ENCODE results near the gene DENND1A.

The DENND1A gene

GRCh38 chr9:123864251-123864650 lies 65.7 kb downstream of the DENND1A start:
- no peak for DNase-seq (ENCODE audit: low spot score)

- DNase-seq (ENCODE audit: low spot score) = no peak
These were observed 66.6 kb downstream of the DENND1A start for GRCh38 chr9:123863164-123863855.

GRCh38 chr9:123861756-123862120 lies 68.2 kb downstream of the DENND1A start:
- no peak for DNase-seq (ENCODE audit: low spot score)

- DNase-seq (ENCODE audit: low spot score) = no peak
These were observed 68.7 kb downstream of the DENND1A start for GRCh38 chr9:123861086-123861755.

GRCh38 chr9:123860603-123861002 lies 69.3 kb downstream of the DENND1A start:
- no peak for DNase-seq (ENCODE audit: low spot score)

- no peak for DNase-seq (ENCODE audit: low spot score)
These were observed 77.5 kb downstream of the DENND1A start for GRCh38 chr9:123852403-123852802.

GRCh38 chr9:123851851-123852250 lies 78.1 kb downstream of the DENND1A start:
- no peak for DNase-seq (ENCODE audit: low spot score)

GRCh38 chr9:123848447-123849085 lies 81.4 kb downstream of the DENND1A start:
- DNase-seq (ENCODE audit: low spot score) = no peak

- no peak for DNase-seq (ENCODE audit: low spot score)
These were observed 83.0 kb downstream of the DENND1A start for GRCh38 chr9:123846966-123847365.

- no peak for DNase-seq (ENCODE audit: low spot score)
These were observed 86.2 kb downstream of the DENND1A start for GRCh38 chr9:123843703-123844102.

GRCh38 chr9:123835821-123836220 lies 94.1 kb downstream of the DENND1A start:
- DNase-seq (ENCODE audit: low spot score) = no peak

GRCh38 chr9:123834889-123835562 lies 94.9 kb downstream of the DENND1A start:
- no peak for DNase-seq (ENCODE audit: low spot score)

GRCh38 chr9:123834218-123834888 lies 95.6 kb downstream of the DENND1A start:
- no peak for DNase-seq (ENCODE audit: low spot score)

GRCh38 chr9:123832858-123833650 lies 96.9 kb downstream of the DENND1A start:
- no peak for DNase-seq (ENCODE audit: low spot score)

GRCh38 chr9:123832176-123832575 lies 97.8 kb downstream of the DENND1A start:
- no peak for DNase-seq (ENCODE audit: low spot score)

- no peak for DNase-seq (ENCODE audit: low spot score)
These were observed 101.5 kb downstream of the DENND1A start for GRCh38 chr9:123828449-123828848.

- no peak for DNase-seq (ENCODE audit: low spot score)
These were observed 104.4 kb downstream of the DENND1A start for GRCh38 chr9:123825342-123826060.

- no peak for DNase-seq (ENCODE audit: low spot score)
These were observed 106.6 kb downstream of the DENND1A start for GRCh38 chr9:123823194-123823947.

GRCh38 chr9:123821619-123822018 lies 108.3 kb downstream of the DENND1A start:
- no peak for DNase-seq (ENCODE audit: low spot score)

- no peak for DNase-seq (ENCODE audit: low spot score)
These were observed 109.8 kb downstream of the DENND1A start for GRCh38 chr9:123820139-123820538.
